HEK293T (cell line): ENCODE data around the gene CCDC170.

Source experiments
- BHLHE40 ChIP-seq: fragments of 450-650 bp; IDR thresholded peaks from 2 replicates; pipeline ENCODE4 v1.6.1; 2016; ENCODE audit warnings: mild to moderate bottlenecking, moderate library complexity, borderline replicate concordance
- ELF4 ChIP-seq: fragments of 450-650 bp; IDR thresholded peaks from 2 replicates; pipeline ENCODE4 v1.6.1; 2017; ENCODE audit warnings: antibody characterized with exemption
- FOXK2 ChIP-seq: fragments of 450-650 bp; IDR thresholded peaks from 2 replicates; pipeline ENCODE4 v1.6.1; 2016; ENCODE audit warnings: mild to moderate bottlenecking
- FOXM1 ChIP-seq: fragments of 450-650 bp; IDR thresholded peaks from 2 replicates; pipeline ENCODE4 v1.6.1; 2017; ENCODE audit warnings: mild to moderate bottlenecking, borderline replicate concordance
- HDGF ChIP-seq: fragments of 450-650 bp; IDR thresholded peaks from 2 replicates; pipeline ENCODE4 v1.6.1; 2017; ENCODE audit warnings: antibody characterized with exemption, borderline replicate concordance
- PKNOX1 ChIP-seq: fragments of 450-650 bp; IDR thresholded peaks from 2 replicates; pipeline ENCODE4 v1.6.1; 2016
- SP1 ChIP-seq: fragments of 450-650 bp; IDR thresholded peaks from 2 replicates; pipeline ENCODE4 v1.6.1; 2017
- SUZ12 ChIP-seq: fragments of 450-650 bp; IDR thresholded peaks from 2 replicates; pipeline ENCODE4 v1.6.1; 2016; ENCODE audit warnings: mild to moderate bottlenecking
- TARDBP ChIP-seq: fragments of 450-650 bp; IDR thresholded peaks from 2 replicates; pipeline ENCODE4 v1.6.1; 2016

DNA sequence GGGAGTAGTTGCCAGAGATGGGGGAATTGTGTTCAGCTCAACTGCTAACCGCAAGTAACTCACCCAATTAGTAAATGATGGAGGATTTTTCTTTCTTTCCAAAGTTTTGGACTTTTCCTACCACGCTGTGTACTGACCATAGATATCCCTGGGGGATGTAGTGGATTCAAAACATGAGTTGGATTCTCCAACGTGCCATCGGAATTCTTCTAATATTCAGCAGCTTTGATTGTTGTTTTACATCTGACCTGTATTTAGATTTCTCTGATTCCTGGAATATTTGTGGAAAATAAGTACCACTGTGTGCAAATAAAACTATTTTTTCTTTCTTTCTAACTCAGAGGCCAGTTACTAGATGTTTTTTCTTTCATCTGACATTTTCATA is 1.1 kb downstream of the CCDC170 start:
- no peak for TF ChIP-seq SUZ12
- no peak for TF ChIP-seq FOXM1
- TF ChIP-seq BHLHE40, result no peak
- no peak for TF ChIP-seq PKNOX1
- no peak for TF ChIP-seq HDGF
- no peak for TF ChIP-seq TARDBP
- no peak for TF ChIP-seq ELF4
- no peak for TF ChIP-seq SP1
- no peak for TF ChIP-seq FOXK2
